HPDE6-E6E7 (cell line): ENCODE data around the gene ASAH2B.

ENCODE experiments used
- DNase-seq: peaks from one replicate; pipeline ENCODE4 v3.0.0; 2011; ENCODE audit warnings: missing footprints; ENCODE audit errors: extremely low spot score

Gene ASAH2B

DNA sequence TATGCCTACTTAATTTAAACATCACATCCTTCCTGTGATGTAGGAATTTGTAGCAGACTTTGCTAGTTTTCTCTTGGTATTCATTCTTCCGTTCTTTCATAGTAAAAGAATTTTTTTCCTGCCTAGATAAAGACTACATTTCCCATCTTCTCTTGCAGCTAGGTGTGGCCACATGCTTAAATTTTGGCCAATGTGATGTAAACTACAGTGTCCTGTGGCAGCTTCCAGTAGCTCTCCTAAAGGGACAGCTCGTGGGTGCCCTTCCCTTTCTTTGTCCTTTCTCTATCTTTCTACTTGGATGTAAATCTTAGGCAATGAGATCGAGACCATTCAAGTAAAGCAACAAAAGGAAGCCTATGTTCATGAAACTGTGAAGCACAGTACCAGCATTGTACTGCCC is 58.6 kb downstream of the ASAH2B start:
- no peak for DNase-seq

DNA sequence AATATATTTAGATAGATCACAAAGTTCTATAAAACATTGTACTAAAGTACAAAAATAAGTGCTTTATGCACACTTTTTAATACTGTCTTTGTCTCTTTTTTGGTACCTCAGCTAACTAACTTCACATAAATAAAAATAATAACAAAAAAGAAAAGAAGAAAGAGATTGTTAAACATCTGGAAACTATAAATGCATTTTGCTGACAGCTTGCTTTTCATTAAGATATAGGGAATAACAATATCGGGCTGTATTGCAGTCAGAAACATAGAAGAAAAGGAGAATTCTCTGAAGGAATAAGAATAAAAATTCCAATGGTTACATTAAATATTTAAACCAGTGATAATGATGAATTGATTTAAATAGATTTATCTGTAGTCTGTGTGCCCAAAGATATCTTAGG is 59.9 kb downstream of the ASAH2B start:
- DNase-seq = no peak

DNA sequence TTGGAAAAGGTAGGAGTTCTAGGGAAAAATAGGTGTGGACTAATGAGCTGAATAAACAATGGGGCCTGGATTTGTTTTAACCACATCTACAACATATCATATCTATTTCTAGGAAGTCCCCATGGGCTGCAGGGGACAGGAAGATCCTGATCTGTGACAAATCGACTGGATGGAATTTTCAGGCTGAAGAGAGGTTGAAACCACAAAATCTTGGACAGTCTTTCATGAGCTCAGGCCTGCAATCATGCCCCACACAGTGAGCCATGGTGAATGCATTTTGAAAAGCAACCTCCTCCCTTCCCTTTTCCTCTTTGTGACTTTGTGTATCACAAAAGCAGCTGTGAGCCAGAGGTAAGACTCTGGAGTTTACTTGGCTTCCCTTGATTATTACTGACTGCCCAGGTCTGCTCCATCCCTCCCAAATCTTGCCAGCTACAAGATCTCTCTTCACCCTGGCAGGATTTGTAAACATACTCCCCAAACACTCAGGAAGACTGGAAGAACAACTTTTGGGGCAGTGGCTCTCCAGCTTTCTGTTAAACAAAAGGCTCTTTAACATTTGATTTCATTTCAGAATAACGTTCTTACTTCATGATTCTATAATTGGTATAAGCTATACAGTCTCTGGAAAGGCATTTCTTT is 66.4 kb downstream of the ASAH2B start:
- DNase-seq = no peak

DNA sequence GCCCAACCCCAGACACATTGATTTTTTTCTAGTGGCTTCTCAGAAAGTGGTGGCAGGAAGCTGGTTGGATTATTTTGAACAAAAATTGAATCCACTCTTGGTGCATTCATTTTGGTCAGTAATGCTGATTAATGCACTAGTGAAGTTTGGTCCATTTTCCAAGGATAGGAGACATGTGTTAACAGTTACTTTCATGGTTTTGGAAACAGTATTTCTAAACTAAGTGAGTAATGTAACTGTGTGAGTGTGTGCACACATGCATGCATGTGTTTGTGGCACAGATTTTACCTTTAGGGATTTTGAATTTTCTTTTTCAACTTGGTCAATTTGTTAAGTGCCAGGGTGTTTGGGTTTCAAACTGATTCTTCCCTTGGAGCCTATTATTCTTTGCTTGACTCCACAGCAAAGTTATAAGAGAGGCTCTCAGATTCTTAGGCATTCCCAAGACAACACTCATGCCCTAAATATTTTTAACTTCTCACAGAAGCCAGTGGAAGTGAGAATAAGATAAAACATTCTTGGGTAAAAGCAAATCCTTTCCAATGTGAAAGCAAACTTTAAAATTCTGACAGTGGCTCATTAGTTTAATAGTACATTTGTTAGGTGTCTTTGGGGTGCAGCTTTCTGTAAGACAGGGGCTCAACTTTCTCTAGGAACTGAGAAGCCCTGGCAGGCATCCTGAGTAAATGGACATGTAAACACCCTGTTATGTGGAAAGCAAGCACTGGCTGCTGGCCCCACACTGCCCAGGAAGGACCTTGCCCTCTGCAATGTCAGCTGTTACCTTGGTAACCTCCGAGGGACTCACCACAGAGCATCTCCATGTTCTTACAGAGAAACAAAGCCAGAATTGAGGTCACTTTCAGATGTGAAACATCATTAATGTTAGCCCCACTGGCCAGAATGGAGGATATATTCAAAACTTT is 68.4 kb downstream of the ASAH2B start:
- no peak for DNase-seq
